HG03025 (cell line): Measurements from ENCODE around the gene CSNK2A3.

Experiments used
- ATAC-seq: cut with Tn5 transposase; IDR thresholded peaks from one replicate; pipeline ENCODE4 v1.9.1; 2021; ENCODE audit warnings: mild to moderate bottlenecking, moderate library complexity; ENCODE audit not compliant: unreplicated experiment, low FRiP score

CSNK2A3 gene

GRCh38 chr11:11344045-11344444 is 9.0 kb downstream of the CSNK2A3 start:
- ATAC-seq: no peak

- no peak for ATAC-seq
These were observed 14.7 kb downstream of the CSNK2A3 start for GRCh38 chr11:11338304-11338703.

GRCh38 chr11:11336664-11337063 is 16.4 kb downstream of the CSNK2A3 start:
- no peak for ATAC-seq

GRCh38 chr11:11335043-11335442 is 18.0 kb downstream of the CSNK2A3 start:
- no peak for ATAC-seq

GRCh38 chr11:11334607-11335006 is 18.4 kb downstream of the CSNK2A3 start:
- no peak for ATAC-seq

- no peak for ATAC-seq
These were observed 20.8 kb downstream of the CSNK2A3 start for GRCh38 chr11:11332141-11332710.

GRCh38 chr11:11329062-11329806 is 23.8 kb downstream of the CSNK2A3 start:
- no peak for ATAC-seq

- ATAC-seq: no peak
These were observed 29.0 kb downstream of the CSNK2A3 start for GRCh38 chr11:11324090-11324489.

GRCh38 chr11:11322101-11322500 is 30.9 kb downstream of the CSNK2A3 start:
- no peak for ATAC-seq

- no peak for ATAC-seq
These were observed 32.2 kb downstream of the CSNK2A3 start for GRCh38 chr11:11320825-11321224.

GRCh38 chr11:11318961-11319360 is 34.1 kb downstream of the CSNK2A3 start:
- ATAC-seq: peak; percentile 87

GRCh38 chr11:11318461-11318860 is 34.6 kb downstream of the CSNK2A3 start:
- no peak for ATAC-seq

GRCh38 chr11:11316651-11317230 is 36.3 kb downstream of the CSNK2A3 start:
- no peak for ATAC-seq

GRCh38 chr11:11313902-11314692 is 39.0 kb downstream of the CSNK2A3 start:
- no peak for ATAC-seq

GRCh38 chr11:11313426-11313825 is 39.6 kb downstream of the CSNK2A3 start:
- no peak for ATAC-seq

- ATAC-seq: no peak
These were observed 40.3 kb downstream of the CSNK2A3 start for GRCh38 chr11:11312738-11313137.

GRCh38 chr11:11311169-11311568 is 41.9 kb downstream of the CSNK2A3 start:
- no peak for ATAC-seq

GRCh38 chr11:11309906-11310305 is 43.1 kb downstream of the CSNK2A3 start:
- ATAC-seq: no peak

- no peak for ATAC-seq
These were observed 44.8 kb downstream of the CSNK2A3 start for GRCh38 chr11:11308249-11308648.

- no peak for ATAC-seq
These were observed 46.2 kb downstream of the CSNK2A3 start for GRCh38 chr11:11306855-11307254.

GRCh38 chr11:11304550-11304949 is 48.5 kb downstream of the CSNK2A3 start:
- ATAC-seq: no peak
